ENCODE results near the gene SCNN1B.
A peak's percentile ranks its signal among the peaks of the same experiment; 100 is the strongest.

The SCNN1B gene

DNA sequence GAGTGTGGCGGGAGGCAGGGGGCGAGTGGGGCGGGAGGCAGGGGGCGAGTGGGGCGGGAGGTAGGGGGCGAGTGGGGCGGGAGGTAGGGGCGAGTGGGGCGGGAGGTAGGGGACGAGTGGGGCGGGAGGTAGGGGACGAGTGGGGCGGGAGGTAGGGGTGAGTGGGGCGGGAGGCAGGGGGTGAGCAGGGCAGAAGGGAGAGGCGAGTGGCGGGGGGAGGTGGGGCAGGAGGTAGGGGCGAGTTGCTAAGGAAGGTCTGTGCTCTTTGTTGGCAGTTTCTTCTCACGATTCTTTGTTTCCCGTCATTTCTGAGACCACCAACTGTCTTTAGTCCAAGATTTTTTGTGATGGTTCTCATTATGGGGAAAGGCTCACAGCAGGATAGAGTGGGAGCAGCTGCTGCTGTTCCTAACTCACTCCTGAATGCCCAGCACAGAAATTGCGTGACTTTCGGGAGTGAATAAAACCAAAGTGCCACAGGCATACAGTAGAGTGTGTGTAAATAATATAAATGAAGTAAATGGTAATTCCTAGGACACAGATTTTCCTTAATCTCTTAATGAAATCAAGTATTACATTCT lies 106.2 kb downstream of the SCNN1B start:
- DNase-seq: no peak

DNA sequence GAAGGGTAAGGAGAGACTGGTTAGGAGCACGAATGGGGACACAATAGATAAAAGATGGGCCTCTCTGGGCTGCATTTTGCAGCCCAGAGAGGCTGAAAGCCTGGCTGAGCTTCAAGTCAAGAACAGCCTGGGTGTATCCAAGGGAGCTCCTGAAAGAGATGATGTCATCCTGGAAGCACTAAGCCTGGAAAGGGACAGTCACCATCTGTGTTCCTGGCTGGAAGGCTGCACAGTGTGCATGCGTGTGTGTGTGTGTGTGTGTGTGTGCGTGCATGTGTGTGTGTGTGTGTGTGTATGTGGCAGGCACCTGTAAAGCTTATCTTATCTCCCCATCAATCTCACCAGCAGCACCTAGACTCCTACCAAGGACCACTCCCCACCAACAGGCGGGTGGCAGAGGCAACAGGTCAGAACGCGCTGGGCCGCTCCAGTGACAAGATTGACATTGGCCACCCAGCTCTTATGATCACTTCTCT lies 106.8 kb downstream of the SCNN1B start:
- peak; percentile 82 for DNase-seq

DNA sequence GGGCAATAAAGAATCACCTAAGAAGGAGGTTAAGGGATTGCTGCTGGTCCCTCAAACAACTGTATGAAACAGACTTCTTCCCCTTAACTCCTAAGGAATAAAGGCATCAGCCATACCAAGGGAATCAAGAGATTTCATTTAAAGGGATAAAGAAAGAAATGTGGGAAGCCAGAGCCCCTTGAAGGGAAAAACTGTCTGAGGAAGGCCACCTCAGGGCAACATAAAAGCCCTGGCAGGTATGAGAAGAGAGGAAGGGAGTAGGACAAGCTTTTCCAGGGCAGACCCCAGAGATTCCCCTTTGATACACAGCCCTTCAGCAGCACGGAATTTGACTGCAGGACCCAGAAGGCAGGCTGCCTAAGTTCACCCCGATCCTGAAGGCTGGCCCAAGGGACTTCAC lies 107.4 kb downstream of the SCNN1B start:
- no peak for DNase-seq

DNA sequence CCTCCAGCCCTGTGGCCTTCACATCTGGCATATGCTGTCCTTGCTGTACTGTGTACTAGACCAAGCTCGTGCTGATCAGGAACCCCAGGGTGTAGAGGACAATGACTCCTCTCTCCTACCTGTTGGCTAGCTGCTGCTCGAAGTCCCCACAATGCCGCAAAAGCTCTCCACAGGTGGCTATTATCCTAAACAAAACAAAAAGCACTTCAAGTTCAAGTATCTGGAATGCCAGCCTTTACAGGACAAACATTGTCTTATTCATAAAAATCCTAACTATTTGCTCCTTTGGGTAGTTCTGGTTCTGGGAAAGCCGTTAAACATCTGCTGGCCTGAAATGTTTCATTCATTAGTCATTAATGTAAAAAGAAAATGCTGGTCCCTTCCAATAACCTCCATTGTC lies 108.1 kb downstream of the SCNN1B start:
- peak; percentile 31 for DNase-seq

DNA sequence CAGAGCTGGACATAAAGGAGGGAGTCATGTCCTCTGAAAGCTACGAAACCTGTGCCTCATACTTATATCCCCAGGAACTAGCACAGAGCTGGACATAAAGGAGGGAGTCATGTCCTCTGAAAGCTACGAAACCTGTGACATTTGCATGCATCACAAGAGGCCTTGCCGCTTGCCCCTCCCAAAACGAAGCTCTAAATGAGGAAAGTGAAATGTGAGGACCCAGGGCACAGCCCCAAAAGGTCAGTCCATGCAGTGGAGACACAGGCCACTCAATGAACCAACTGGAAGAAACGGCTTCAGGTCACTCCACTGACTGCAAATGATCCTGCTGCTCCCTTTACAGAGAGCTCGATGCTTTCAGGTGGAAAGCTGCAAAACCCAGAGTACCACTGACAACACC lies 112.6 kb downstream of the SCNN1B start:
- DNase-seq: no peak

DNA sequence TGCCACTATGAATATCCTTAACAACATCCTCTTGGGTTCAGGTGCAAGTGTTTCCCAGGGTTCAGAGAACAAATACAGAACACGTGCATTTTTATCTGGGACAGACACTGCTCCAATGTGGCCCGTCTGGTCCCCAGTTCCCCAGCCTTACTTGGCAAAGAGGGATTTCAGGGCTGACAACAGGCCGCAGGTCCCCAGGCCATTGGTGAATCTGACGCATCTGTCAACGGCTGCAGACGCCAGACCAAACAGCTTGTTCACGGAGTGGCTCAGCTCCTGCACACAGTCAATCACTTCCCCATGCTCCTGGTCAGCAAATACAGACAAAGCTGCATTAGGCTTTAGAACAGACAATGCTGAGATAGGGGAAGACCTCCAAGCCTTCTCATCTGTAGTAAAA lies 114.7 kb downstream of the SCNN1B start:
- no peak for DNase-seq

DNA sequence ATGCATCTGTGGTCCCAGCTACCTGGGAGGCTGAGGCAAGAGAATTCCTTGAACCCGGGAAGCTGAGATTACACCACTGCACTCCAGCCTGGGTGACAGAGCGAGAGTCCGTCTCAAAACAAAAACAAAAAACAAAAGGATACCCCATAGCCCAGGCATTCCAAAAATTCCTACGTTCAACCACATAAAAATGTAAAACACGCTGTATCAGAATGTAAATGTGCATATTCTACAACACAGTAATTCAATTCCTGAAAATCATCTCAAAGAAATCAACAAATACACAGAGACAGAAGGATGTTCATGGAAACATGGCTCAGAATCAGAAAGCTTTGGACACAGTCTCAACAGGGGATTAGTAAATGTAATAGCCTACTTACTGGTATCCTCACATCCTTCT lies 117.9 kb downstream of the SCNN1B start:
- no peak for DNase-seq

DNA sequence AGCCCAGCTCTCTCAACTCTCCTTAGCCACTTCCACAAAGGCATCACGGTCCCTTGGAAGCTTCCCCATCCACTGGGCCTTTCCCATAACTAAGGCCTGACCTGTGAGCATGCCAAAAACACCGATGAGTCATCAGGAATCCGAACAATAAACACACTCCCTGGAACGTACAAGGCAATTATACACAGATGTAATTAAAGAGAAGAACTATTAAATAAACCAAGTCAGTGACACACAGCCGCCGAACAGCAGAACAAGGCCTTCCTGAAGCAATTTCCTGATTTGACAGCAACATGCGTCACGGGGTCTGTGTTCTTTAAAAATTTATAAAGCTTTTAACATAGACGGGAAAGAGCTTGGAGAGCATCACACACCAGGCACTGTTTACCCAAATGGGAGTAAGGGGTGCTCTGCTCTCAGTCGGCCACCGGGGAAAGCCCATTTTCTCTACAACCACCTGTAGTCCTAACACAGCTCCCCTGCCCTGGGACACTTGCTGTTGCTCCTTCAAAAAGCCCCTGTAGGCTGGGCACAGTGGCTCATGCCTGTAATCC lies 121.5 kb downstream of the SCNN1B start:
- peak; percentile 79 for DNase-seq

DNA sequence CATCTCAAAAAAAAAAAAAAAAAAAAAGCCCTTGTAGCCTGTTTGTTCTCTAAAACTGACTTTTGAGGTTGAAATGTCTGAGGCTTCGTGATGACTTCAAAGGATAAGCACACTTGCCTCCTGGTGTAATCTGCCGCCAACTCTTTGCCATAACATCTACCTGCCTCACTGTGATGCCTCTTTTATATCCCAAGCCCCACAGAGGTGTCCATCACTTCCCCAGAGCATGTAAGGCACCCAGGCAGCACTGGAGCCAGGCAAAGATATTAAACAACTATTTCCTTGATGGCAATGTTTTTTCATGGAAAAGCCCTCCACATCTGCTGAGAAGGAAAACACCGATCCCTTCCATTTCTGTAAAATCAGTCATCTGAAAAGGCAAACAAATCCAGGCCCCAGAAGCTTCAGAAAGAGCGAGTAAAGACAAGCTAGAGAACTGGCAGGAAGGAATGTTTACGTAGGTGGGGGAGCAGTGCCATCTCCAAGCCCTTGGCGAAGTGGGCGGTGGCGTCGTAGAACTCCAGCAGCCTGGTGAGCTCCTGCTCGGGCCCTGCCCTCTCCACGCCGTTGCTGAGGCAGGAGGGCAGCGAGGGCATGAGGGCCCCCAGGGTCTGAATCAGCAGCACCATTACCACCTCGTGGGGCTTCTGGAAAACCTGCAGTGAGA lies 122.3 kb downstream of the SCNN1B start:
- peak; percentile 77 for DNase-seq

DNA sequence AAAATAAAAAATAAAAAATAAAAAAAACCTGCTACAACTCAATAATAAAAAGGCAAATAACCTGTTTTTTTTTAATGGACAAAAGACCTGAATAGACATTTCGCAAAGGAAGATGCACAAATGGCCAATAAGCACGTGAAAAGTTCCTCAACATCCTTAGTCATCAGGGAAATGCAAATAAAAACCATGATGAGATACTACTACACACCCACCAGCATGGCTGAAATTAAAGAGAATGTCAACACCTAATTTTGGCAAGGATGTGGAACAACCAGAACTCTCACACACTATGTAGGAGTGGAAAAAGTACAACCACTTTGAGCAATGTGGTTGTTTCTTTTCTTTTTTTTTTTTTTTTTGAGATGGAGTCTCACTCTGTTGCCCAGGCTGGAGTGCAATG lies 126.2 kb downstream of the SCNN1B start:
- DNase-seq: no peak

Data from NCI-H2029 (cell line).